Endothelial cell (in vitro differentiated cells): ENCODE results near the gene GPS1. TPM values are rescaled to one million over a fixed set of nuclear protein-coding genes. Genes with fewer than 3 reads are reported as not detected.

Experiments used
- DNase-seq: peaks from one replicate; pipeline ENCODE4 v3.0.0; 2021; ENCODE audit warnings: low spot score
- H3K27ac Mint-ChIP-seq: one replicate; pipeline ENCODE4 v1.8.0; 2021; ENCODE audit warnings: mixed read lengths, inconsistent platforms; ENCODE audit not compliant: unreplicated experiment
- H3K27me3 Mint-ChIP-seq: one replicate; pipeline ENCODE4 v1.8.0; 2021; ENCODE audit warnings: mild to moderate bottlenecking, moderate library complexity, mixed read lengths, inconsistent platforms; ENCODE audit not compliant: unreplicated experiment
- H3K36me3 Mint-ChIP-seq: one replicate; pipeline ENCODE4 v1.8.0; 2021; ENCODE audit warnings: mild to moderate bottlenecking, low read depth, mixed read lengths, inconsistent platforms; ENCODE audit not compliant: unreplicated experiment
- H3K4me1 Mint-ChIP-seq: one replicate; pipeline ENCODE4 v1.8.0; 2021; ENCODE audit warnings: mild to moderate bottlenecking, mixed read lengths, inconsistent platforms; ENCODE audit not compliant: unreplicated experiment
- H3K4me3 Mint-ChIP-seq: one replicate; pipeline ENCODE4 v1.8.0; 2021; ENCODE audit warnings: mild to moderate bottlenecking, mixed read lengths, inconsistent platforms; ENCODE audit not compliant: unreplicated experiment
- H3K9me3 Mint-ChIP-seq: one replicate; pipeline ENCODE4 v1.8.0; 2021; ENCODE audit warnings: mixed read lengths, inconsistent platforms; ENCODE audit not compliant: unreplicated experiment
- total RNA-seq: library from RNA; stranded (reverse); fragmentation: NEBNext Ultra II Directional; extraction: Animal tissue kit (Norgen Biotek cat#: 25700); gene quantifications from one replicate; pipeline ENCODE4 v1.2.1, GENCODE V29; 2021; ENCODE audit not compliant: unreplicated experiment
- TF ChIP-seq, protein P1 (sequence below): fragments of 200-600 bp; sonication (generic); IDR thresholded peaks from one replicate; pipeline ENCODE4 v1.5.0; 2021; ENCODE audit warnings: antibody characterized with exemption; ENCODE audit not compliant: unreplicated experiment

GPS1 gene
- total RNA-seq, 1 donor from 2014 or later, result 80.0 TPM

DNA sequence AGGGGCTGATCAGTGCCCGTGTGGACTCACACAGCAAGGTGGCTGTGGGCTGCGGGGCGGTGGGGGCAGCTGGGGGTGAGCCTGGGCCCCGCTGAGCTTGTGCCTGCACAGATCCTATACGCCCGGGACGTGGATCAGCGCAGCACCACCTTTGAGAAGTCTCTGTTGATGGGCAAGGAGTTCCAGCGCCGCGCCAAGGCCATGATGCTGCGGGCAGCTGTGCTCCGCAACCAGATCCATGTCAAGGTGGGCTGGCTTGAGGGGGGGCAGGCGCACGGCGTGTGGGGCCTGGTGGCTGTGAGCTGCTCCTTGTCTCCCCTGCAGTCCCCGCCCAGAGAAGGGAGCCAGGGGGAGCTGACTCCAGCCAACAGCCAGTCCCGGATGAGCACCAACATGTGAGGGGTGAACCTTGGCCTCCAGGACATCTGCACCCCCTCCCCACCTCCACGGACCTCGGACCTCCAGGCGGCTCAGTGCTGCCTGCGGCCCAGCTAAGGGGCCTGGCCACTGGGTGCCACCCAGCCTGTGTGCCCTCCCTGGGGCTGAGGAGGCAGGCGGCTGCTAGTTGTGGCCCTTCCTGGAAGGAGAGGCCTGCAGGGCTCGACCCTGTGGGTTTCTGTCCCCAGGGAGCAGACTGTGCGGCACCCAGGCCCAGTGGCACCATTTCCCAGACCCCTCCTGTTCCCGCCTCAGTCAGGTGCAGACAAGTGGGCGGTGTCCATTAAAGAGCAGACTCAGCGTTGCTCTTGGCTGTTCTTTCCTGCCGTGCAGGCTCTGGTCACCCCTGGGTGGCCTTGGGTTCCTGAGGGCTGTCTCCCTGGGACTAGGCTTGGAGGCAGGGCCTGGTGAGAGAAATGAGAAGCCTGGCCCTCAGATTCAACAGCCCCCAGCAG, 5.3 kb downstream of the GPS1 start:
- DNase-seq, result no peak
- Mint-ChIP-seq H3K36me3 (no peaks in the 10 kb centered on the region), H3K27ac (no peak overlapping the region), H3K4me1 (no peaks in the 10 kb centered on the region), H3K4me3 (no peak overlapping the region), H3K9me3 (no peaks in the 10 kb centered on the region), H3K27me3 (peaks cover 11% of the 10 kb centered on the region)
- TF ChIP-seq, protein P1, sequence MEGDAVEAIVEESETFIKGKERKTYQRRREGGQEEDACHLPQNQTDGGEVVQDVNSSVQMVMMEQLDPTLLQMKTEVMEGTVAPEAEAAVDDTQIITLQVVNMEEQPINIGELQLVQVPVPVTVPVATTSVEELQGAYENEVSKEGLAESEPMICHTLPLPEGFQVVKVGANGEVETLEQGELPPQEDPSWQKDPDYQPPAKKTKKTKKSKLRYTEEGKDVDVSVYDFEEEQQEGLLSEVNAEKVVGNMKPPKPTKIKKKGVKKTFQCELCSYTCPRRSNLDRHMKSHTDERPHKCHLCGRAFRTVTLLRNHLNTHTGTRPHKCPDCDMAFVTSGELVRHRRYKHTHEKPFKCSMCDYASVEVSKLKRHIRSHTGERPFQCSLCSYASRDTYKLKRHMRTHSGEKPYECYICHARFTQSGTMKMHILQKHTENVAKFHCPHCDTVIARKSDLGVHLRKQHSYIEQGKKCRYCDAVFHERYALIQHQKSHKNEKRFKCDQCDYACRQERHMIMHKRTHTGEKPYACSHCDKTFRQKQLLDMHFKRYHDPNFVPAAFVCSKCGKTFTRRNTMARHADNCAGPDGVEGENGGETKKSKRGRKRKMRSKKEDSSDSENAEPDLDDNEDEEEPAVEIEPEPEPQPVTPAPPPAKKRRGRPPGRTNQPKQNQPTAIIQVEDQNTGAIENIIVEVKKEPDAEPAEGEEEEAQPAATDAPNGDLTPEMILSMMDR, result no peak

DNA sequence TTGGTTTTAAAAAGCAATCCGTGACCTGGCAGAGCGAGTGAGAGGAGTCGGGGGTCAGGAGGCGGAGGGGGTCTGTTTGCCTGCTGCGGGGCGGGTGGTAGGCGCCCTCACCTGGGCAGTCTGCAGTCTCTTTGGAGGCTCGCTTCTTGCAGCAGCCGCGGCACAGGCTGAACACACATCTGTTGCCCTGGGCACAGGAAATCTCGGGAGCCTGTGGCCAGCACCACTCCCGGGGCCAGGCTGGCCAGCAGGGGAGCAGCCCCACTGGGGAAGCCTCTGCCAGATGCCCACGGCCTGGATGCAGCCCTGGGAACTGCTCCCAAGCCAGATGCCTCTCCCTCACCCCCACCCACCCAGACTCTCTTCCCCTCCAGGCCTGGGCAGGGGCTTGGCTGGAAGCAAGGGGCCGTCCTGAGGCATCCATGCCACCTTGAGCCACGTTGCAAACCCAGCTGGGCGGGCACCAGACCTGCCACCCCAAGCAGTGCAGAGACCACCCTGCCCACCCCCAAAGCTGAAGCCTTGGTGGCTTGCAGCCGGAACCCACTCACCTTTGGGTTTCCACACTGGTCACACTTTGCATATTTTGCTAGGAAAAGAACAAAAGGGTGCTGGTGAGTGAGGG, 6.6 kb downstream of the GPS1 start:
- H3K4me3 Mint-ChIP-seq, result no peak overlapping the region
- TF ChIP-seq, protein P1, result no peak
- no peak for DNase-seq
- H3K9me3 Mint-ChIP-seq, result no peaks in the 10 kb centered on the region
- H3K4me1 Mint-ChIP-seq, result no peaks in the 10 kb centered on the region
- H3K27me3 Mint-ChIP-seq, result peaks cover 10% of the 10 kb centered on the region
- no peaks in the 10 kb centered on the region for H3K36me3 Mint-ChIP-seq
- H3K27ac Mint-ChIP-seq, result no peak overlapping the region

DNA sequence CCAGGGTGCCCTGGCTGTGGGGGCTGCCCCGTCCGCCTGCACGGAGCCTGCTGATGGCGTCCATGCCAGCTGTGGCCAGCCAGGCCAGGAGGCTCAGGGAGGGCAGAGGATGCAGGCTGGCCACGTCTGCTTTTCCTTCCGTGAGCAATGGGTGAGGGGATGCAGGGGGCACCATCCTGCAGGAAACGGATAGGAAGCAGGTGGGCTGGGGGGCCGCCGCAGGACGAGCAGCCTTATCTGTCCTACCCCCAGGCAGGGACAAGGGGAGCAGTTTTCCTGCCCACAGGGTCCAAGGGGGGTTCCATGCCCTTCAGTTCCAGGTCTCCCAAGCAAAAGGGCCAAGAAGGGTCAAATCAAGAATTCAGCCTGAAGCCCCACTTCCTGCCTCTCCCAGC, 7.2 kb downstream of the GPS1 start:
- no peak for DNase-seq
- peaks cover 7% of the 10 kb centered on the region for H3K27me3 Mint-ChIP-seq
- H3K4me1 Mint-ChIP-seq, result no peaks in the 10 kb centered on the region
- no peaks in the 10 kb centered on the region for H3K36me3 Mint-ChIP-seq
- no peak overlapping the region for H3K27ac Mint-ChIP-seq
- H3K4me3 Mint-ChIP-seq, result no peak overlapping the region
- H3K9me3 Mint-ChIP-seq, result no peaks in the 10 kb centered on the region
- TF ChIP-seq, protein P1, result no peak

DNA sequence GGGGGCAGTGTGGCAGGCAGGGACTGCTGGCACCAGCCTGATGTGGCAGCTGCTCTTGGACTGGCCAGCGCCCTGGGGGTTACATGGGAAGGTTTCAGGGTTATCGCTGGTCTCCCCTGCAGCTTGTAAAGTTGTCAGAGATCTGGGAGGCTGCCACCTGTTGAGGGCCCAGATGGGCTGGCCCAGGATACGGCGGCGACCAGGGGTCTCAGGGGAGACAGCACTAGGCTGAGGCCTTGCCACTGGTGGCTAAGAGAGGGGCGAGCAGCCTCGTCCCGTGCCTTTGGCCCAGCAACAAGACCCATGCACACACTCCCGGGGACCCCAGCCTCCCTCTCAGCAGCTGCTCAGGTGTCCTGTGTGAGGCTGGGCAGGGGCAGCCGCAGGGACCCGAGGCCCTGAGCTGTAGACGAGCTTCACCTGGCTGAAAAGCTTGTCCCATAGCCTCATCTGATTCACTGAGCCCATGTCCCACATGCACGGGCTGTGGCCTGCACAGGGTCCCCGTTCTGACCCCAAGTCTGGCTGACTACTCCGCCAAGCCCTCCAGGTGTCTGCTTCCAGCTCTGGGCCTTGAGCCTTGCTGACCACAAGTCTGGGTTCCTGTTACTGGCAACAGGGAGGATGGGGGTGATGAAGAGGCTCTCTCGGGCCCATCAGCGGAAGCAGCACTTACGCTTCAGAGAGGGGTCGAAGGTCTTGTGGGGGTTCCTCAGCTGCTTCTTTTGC, 7.7 kb downstream of the GPS1 start:
- Mint-ChIP-seq H3K27me3 (peaks cover 6% of the 10 kb centered on the region), H3K9me3 (no peaks in the 10 kb centered on the region), H3K4me3 (no peak overlapping the region), H3K27ac (no peak overlapping the region), H3K4me1 (no peaks in the 10 kb centered on the region), H3K36me3 (no peaks in the 10 kb centered on the region)
- DNase-seq, result no peak
- TF ChIP-seq, protein P1, result no peak
